GM19025 (cell line): ENCODE data around the gene ANO9.

Experiments used
- ATAC-seq: cut with Tn5 transposase; IDR thresholded peaks from one replicate; pipeline ENCODE4 v1.9.1; 2021; ENCODE audit warnings: mild to moderate bottlenecking, low read depth, moderate library complexity; ENCODE audit not compliant: unreplicated experiment

Gene ANO9

GRCh38 chr11:373716-374551, 67.9 kb downstream of the ANO9 start:
- no peak for ATAC-seq

GRCh38 chr11:372809-373715, 68.7 kb downstream of the ANO9 start:
- no peak for ATAC-seq

- ATAC-seq: no peak
These were observed 69.9 kb downstream of the ANO9 start for GRCh38 chr11:371716-372590.

DNA sequence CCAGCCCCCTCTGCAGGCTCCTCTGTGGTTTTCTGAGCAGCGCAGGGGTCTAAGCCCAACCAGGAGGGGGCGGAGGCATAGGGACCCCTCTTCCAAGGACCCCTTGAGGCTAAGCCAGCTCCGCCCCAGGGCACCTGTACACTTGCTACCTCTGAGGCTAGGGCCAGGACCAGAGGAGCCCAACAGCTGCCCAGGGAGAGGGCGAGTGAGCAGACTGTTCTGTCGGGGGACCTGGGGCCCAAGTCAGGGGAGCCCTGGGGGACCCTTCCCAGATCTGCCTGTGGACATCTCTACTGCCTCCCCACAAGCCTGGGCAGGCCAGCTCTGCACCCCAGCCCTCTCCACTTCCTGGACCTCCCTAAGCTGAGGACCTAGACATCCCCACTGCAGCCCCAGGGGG, 70.8 kb downstream of the ANO9 start:
- ATAC-seq: no peak

GRCh38 chr11:370070-370941, 71.5 kb downstream of the ANO9 start:
- ATAC-seq: no peak

- no peak for ATAC-seq
These were observed 72.3 kb downstream of the ANO9 start, which contains the start of gene B4GALNT4 for GRCh38 chr11:369336-370018. Gene B4GALNT4, plus strand, starts transcription at chr11:369499. Its CDS starts 305 bp downstream, at chr11:369804.

DNA sequence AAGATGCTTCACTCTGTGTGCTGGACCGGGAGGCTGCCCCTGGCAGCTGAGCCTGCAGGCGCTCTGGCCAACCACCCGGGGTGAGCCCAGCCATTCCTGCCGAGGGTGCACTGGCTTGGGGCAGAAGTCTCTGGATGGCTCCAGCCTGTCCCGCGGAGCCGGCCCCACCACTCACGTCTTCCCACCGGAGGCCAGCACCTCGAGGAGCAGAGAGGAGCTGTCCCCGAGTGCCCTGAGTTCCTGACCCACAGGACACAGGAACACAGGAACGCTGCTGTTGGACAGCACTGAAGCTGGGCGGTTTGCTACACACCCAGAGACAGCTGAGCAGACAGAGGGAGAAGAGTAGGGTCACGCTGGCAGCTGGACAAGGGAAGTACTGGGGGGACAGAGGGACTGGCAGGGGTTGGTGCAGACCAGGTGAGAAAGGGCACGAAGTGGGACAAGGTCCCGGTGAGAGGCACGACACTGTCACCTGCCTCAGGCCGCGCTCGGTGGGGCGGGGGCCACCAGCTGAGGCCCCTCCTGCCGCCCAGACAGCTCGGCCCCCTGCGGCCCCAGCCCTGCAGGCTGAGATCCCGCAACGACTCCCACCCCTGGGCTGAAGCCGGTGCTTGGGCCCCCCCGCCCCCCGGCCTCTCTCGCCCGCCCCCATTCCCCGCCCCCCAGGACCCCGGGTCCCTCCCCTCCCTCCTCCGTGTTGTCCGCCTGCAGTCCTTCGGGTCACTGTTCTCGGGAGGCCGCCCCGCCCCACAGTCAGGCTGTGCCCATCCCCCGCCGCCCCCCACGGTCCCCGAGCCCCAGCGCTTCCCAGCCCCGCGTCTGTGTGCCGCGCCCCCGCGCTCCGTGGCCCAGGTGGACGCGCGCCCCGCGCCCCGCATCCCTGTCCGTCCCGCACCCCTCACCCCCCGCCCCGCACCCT, 73.1 kb downstream of the ANO9 start:
- no peak for ATAC-seq

DNA sequence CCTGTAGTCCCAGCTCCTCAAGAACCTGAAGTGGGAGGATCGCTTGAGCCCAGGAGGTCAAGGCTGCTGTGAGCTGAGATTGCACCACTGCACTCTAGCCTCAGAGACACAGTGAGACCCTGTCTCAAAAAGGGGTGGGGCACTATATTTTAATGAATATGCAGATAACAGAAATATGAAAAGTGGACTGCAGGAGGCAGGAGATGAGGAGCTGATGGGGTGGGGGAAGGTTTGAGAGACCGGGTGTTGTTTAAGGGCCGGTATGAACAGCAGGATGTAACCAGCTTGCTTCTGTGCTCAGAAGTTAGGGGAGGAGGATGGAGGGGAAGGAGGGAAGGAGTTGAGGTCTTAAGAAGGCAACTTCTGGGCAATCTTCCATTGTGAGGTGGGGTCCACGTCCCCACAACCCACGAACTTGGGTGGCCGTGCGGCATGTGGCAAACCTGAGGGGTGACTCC, 73.8 kb downstream of the ANO9 start:
- ATAC-seq: no peak
